HepG2 (cell line): Measurements from ENCODE around the gene WDR26. TPM values are rescaled to one million over a fixed set of nuclear protein-coding genes. Genes with fewer than 3 reads are reported as not detected.

Source experiments
- ARID4A ChIP-seq: sonication (generic); formaldehyde crosslinking; IDR thresholded peaks from 2 replicates; pipeline ENCODE4 v1.5.0; 2020; ENCODE audit warnings: mild to moderate bottlenecking, missing genetic modification reagents, borderline replicate concordance
- FOXP4 ChIP-seq: sonication (generic); formaldehyde crosslinking; IDR thresholded peaks from 2 replicates; pipeline ENCODE4 v1.4.0; 2020; ENCODE audit warnings: missing genetic modification reagents
- GMEB1 ChIP-seq: sonication (generic); formaldehyde crosslinking; IDR thresholded peaks from 2 replicates; pipeline ENCODE4 v1.5.1; 2020; ENCODE audit warnings: missing genetic modification reagents, mild to moderate bottlenecking, borderline replicate concordance
- JARID2 ChIP-seq: sonication (generic); formaldehyde crosslinking; IDR thresholded peaks from 2 replicates; pipeline ENCODE4 v1.8.1; 2023; ENCODE audit warnings: missing genetic modification reagents, inconsistent platforms; ENCODE audit not compliant: insufficient replicate concordance
- NFAT5 ChIP-seq: sonication (generic); formaldehyde crosslinking; IDR thresholded peaks from 2 replicates; pipeline ENCODE4 v1.4.0; 2020; ENCODE audit warnings: missing genetic modification reagents
- ZNF510 ChIP-seq: sonication (generic); formaldehyde crosslinking; IDR thresholded peaks from 2 replicates; pipeline ENCODE4 v1.4.0; 2020; ENCODE audit warnings: low read depth, mild to moderate bottlenecking, missing genetic modification reagents
- ZNF772 ChIP-seq: sonication (generic); formaldehyde crosslinking; IDR thresholded peaks from 2 replicates; pipeline ENCODE4 v1.5.0; 2020; ENCODE audit warnings: mild to moderate bottlenecking, missing genetic modification reagents
- polyA plus RNA-seq, 8 experiments: library from polyadenylated mRNA; depleted of rRNA in 3 of 8; stranded (reverse) in 7 of 8; unstranded in 1 of 8; fragments of >200 nt; fragmentation: Illumina TruSeq in 4 of 8; extraction: Trizol in 4 of 8; gene quantifications; 2 replicates each; pipeline versions ENCODE4 v1.2.1 to v1.2.3, GENCODE V29; 2011 to 2016; ENCODE audit warnings: low read depth in 4 of 8, missing spikeins in 1 of 8, mixed read lengths in 1 of 8; ENCODE audit not compliant: insufficient read depth in 1 of 8
- total RNA-seq, 5 experiments: library from RNA; depleted of rRNA; stranded (reverse); fragments of >200 nt; fragmentation: Illumina TruSeq; extraction: Trizol; gene quantifications; 2 replicates each; pipeline ENCODE4 v1.2.3, GENCODE V29; 2016; ENCODE audit warnings: low read depth in 1 of 5
- TF ChIP-seq, protein P1 (sequence below): sonication (generic); formaldehyde crosslinking; IDR thresholded peaks from 2 replicates; pipeline ENCODE4 v1.4.0; 2020; ENCODE audit warnings: missing genetic modification reagents, low read depth, mild to moderate bottlenecking, borderline replicate concordance

WDR26 gene
- total and polyA plus RNA-seq, 2 of the 13 experiments (the other 11 are each of a cell fraction or from before 2014, with no cell fraction given) = 13.2 to 23.7 TPM

GRCh38 chr1:224356685-224357625 is 77.6 kb downstream of the WDR26 start, which contains the start of gene CNIH4 (continued):
- TF ChIP-seq ZNF510 (CRISPR knock-in tag) = 0 out of 2 replicates have a peak, but pooled peaks have one; percentile 82
- TF ChIP-seq, protein P1, sequence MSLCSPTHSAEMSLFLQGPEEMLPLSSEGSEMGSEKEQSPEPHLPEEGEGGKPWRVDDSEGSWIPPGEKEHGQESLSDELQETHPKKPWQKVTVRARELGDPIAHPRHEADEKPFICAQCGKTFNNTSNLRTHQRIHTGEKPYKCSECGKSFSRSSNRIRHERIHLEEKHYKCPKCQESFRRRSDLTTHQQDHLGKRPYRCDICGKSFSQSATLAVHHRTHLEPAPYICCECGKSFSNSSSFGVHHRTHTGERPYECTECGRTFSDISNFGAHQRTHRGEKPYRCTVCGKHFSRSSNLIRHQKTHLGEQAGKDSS (CRISPR knock-in tag) = no peak; the same call in 1 of the 2 replicates
- TF ChIP-seq NFAT5 (CRISPR knock-in tag) = peak; percentile 51
- peak; percentile 87 for TF ChIP-seq GMEB1 (CRISPR knock-in tag)
- TF ChIP-seq FOXP4 (CRISPR knock-in tag) = 0 out of 2 replicates have a peak, but pooled peaks have one; percentile 13
- TF ChIP-seq JARID2 = no peak
- TF ChIP-seq ARID4A (CRISPR knock-in tag) = peak; percentile 92
- TF ChIP-seq ZNF772 (CRISPR knock-in tag) = peak; percentile 29; the same call in 1 of the 2 replicates
